Forelimb muscle (tissue), 1 donor: Measurements from ENCODE around the gene PGC. TPM values are rescaled to one million over a fixed set of nuclear protein-coding genes. Genes with fewer than 3 reads are reported as not detected.

Experiments used
- DNase-seq: peaks from one replicate; pipeline ENCODE4 v3.0.0-alpha.2; 2013; ENCODE audit warnings: low read depth
- polyA plus RNA-seq: library from polyadenylated mRNA; unstranded; fragments of 120-200 nt; gene quantifications from one replicate; pipeline ENCODE4 v1.2.1, GENCODE V29; 2013; ENCODE audit not compliant: insufficient read length

PGC gene
- polyA plus RNA-seq, 1 donor: not detected

DNA sequence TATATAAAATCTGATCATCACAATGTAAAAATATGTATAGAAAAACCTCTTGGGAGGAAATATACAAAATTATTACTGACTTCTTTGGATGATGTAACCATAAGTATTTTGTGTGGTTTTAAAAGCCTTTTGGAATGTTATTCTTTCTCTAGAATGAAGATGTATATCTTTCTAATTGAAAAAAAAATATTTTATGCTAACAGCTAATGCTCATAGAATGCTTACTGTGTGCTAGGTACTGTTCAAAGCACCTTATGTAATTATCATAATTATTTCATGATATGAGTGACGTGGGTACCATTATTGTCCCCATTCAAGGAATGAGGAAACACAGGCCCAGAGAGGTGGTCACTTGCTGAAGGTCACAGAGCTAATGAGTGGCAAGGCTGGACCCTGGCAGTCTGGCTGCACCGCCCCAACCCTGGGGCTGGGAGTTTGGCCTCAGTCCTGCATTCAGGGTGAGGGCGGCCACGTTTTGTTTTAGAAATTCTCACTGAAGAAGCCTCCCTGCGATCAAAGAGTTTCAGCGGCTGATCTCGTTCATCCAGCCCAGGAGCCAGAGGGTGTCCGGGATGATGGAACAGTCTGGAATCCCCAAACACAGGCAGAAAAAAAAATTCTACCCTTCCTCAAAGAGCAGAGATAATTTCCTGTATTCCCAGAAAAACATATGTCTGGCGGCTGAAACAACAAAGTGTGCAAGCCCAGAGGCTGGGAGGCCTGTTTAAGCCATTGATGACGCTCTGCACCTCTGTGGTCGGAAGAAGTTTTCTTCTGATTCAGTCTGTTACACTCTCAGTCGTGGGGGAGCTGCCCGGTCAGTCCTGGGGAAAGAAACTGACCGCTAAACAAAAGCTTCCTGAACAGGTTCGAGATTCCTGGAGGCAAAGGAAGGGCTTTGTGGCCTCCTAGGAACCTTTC lies 49.1 kb downstream of the PGC start:
- peak; percentile 68 for DNase-seq

DNA sequence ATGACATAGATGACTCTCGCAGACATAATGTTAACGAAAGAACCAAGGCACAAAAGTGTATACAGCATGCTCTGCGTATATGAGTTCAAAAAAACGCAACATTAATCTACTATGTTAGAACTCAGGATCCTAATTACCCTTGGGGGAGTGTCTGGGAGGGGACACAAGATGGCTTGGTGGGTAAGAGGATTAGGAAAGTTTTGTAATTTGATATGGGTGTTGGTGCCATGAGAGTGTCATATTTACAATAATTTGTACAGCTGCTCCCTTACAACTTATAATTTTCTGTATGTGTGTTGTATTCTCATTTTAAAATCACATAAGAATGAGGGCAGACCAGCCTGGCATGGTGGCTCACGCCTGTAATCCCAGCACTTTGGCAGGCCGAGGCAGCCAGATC lies 50.4 kb downstream of the PGC start:
- DNase-seq: no peak

DNA sequence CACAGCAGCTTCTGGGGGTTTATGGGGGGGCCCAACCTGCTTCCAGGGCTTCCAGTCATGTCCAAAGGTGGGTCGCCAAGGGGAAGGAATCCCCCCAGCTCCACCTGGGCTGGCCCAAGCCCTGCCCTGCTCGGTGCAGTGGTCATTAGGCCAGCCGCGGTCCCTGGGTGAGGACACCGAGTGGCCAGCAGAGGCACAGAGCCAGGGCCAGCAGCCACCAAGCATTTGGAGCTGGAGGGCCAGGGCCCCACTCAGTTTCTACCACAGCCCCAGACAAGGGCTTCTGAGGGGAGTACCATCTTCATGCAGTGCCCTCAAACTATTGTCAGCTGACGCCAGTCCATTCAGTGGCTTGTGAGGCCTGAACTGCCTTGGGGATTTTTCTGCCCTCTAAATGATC lies 51.4 kb downstream of the PGC start:
- DNase-seq: no peak

DNA sequence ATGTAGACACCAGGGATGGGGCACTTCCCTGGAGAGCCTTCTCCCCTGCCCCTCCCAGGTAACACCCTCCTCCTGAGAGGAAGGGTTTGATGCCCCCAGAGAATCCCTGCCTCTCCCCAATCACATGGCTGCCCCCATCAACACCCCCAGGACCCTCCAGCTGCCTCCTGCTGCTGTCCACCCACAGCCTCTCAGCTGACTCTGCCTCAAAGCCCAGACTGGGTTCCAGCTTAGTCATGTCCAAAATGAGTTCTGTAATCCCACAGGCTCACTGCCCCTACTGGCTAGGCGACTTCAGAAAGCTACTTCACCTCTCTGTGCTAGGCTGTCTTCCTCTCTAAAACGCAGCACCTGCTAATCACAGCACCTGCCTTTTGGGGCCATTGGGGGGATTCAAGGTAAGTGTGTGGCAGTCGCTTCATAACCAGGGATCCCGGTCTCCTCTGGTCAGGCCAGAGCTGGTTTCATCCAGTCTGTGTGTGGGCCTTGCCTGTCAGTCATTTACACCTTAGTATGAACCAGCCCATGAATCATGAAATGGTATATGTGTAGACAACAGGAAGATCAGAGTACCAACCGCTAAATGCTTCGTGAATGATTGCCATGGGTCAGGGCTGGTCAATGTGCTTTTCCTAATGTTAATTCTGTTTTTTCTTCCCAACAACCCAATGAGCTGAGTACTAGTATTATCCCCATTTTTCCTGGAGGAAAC lies 52.2 kb downstream of the PGC start:
- DNase-seq: no peak

DNA sequence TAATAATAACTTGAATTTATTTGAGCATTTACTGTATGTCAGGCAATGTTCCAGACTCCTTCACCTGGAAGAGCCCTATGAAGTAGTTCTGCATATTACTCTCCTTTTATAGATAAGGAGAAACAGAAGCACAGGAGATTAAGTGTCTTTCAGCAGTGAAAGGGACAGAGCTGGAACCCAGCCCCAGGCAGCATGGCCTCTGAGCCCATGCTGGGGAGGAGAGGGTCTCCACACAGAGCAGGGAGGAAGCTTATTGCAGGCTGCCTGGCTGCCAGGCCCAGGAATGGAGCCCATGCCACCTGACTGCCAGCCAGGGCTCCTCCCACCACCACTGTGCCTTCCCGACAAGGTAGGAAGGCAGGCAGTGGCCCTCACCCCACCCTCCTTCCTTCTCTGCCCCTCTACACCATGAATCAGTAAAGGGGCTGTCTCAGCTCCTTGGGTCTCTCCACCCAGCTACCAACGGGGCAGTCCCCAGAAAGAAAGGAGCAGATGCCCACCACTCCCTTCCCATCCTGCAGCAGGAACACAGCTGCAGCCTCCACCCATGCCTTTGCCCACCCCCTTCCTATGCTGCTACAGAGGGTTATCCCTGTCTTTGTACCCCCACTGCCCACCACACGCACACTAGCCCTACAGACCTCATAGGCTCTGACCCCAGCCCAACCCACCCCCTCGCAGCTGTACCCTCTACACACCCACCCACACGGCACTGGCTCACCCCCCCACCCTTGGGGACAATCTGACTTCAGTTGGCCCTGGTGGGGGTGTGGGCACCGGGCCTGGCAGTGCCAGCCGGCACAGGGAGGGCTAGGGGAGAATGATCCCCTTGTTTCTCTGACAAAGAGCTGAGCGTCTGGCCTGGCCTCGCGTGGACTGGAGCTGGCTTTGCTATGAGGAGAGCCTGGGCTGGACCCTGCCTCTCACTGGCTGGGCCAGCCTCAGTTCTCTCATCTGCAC lies 53.6 kb downstream of the PGC start:
- no peak for DNase-seq

DNA sequence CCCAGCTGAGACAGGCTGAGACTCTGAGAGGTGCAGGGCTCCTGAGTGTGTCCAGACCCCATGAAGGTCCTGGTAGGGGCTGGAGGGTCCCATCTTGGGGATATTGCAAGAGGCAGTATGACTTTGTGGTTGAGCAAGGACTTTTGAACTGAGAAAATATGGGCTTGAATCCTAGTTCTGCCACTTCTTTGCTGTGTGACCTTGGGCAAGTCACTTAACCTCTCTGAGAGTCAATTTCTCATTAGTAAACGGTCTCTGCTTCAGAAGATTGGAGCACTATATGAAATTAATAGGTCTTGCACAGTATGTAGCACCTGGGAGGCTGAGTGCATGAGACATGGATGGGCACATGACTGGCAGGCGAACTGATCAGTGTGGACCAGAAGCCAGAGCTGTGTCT lies 54.5 kb downstream of the PGC start:
- DNase-seq: no peak

DNA sequence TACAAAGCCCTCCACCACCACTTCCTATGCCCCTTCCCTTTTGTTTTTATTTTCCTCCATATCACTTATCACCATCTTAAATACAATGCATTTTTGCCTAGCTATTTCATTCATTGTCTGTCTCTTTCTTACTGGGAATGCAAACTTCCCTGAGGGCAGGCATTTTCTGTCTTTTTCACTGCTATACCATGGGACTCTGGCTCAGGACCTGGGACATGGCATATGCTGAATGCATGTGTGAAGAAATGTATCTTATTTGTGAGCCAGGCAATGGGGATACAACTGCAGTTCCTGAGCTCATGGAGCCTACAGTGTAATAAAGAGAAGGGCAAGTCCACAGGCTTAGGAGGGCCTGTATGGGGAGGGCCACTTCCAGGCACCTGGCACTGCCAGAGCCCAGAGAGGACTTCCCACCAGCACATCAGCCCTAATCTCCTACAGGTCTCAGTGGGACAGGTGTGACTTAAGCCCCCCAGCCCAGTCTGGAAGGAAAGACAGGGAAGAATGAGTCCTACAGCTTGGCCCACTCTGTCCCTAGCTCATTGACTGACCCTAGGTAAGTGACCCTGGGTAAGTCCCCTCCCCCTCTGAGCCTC lies 55.0 kb downstream of the PGC start:
- no peak for DNase-seq

DNA sequence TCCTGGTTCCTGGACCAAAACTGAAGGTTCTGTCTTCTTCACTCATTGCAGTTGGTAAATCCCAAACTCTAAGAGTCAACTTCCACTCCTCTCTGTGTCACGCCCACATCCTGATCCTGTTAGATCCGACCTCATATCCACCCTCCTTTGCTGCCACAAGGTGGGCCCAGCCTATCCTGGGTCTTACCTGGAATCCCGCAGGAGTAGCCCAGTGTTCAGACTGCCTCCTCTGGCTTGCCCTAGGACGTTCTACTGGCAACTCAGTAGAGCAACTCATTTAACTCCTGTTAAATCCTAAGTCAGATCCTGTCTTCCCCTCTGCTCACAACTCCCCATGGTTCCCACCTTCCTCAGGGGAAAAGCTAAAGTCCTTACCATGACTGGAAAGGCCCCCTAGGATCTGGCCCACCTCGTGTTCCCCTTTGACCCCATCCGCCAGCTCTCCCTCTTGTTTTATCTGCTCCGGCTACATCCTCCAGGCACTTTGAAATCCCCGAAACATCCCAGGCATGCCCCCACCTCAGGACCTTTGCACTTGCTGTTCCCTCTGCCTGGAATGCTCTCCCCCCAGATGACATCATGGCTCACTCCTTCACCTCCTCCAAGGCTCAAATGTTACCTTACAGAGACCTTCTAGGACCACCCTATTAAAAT lies 55.6 kb downstream of the PGC start:
- no peak for DNase-seq

DNA sequence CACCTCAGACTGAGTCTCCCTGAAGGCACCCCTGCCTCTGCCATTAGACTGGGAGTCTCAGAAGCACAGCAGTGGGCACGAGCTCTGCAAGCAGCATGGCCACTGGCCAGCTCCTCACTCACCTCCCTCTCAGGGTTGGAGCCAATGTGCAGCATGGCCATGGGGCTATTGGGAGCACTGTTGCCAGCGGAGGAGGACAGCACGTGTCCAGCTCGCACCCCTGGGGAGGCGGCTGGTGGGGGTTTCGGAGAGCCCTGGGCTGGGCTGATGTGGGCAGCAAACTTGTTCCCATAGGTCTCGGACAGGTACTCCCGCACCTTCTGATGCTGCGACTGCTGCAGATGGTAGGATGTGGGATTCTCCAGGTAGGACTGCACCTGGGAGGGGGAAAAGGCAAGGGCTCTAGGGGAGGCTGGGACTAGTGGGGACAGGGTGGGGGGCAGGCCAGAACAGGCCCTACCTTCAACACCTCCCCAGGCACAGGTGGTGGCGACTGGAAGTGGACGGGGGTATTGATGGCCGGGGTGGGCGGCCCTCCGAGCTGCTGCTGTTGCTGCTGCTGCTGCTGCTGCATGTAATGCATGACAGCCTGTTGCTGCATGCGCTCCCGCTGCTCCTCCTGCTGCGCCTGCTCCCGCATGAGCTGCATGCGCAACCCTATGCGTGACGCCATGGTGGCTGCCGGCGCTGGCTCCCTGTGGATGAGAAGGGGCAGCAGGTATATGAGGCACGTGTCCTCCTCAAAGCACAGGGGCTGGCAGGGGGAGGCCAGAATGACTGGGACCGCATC lies 56.5 kb downstream of the PGC start:
- DNase-seq: no peak

DNA sequence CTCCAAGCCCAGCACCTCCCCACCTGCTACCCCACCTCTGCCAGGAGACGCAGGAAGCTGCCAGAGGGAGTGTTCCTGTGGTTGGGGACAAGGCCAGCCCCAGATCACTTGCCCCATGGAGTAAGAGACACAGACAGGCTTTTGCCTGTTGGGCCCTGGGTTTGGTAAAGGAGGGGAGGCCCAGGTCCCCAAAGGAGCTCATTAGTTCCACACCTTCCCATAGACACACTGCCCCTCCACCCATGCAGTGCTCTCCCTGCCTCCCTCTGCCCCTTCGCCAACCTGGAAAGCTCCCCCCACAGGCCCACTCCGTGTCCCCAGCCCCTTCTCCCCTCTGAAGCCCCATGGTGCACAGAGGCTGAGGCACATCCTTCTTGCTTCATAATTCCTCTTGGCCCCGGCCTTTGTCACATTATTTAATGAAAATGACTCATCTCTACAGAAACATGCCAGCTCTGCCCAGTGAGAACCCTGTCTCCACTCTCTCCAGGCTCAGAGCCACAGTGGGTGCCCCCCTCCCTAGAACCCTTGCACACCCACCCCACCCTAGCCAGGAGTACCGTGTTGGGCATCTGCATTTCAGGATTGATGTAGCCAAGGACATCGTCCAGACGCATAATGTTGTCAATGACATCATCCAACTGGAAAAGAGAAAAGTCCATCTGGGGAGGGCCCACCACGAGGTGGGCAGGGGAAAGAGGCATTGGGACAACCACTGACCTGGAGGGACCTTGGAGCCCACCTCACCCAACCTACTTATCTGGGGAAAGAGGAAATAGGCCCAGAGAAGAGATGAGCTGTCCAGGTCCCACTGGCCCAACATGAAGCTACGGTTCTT lies 57.8 kb downstream of the PGC start:
- DNase-seq: no peak

DNA sequence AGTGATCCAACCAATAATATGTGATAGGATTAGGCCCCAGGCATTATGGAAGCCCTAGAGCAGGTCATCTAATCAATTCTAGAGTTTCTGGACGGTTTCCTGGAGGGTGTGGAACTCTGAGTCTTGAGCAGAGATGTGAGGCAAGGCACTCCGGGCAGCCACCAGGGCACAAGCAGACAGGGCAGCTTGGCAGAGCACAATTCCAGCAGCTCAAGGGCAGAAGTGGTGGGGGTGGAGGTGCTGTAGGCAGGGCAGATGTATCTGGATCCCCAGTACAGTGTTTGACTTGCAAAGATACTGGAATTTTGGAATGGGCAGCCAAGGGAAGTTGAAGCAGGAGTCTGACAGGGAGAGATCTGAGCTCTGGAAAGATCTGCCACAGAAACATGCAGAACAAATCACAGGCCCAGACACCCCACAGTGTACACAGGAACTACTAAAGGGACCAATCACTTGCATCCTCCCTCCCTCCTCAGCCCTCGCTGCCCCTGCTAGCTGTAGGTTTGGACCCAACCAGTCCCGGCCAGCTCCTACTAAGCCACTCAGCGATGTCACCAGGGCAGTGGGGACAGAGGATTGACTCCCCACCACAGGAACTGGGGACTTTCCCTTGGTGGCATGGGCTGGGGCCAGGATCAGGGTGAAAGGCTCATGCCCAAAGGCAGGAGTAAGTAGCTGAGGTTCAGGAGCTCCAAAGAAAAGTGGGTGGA lies 58.8 kb downstream of the PGC start:
- no peak for DNase-seq

DNA sequence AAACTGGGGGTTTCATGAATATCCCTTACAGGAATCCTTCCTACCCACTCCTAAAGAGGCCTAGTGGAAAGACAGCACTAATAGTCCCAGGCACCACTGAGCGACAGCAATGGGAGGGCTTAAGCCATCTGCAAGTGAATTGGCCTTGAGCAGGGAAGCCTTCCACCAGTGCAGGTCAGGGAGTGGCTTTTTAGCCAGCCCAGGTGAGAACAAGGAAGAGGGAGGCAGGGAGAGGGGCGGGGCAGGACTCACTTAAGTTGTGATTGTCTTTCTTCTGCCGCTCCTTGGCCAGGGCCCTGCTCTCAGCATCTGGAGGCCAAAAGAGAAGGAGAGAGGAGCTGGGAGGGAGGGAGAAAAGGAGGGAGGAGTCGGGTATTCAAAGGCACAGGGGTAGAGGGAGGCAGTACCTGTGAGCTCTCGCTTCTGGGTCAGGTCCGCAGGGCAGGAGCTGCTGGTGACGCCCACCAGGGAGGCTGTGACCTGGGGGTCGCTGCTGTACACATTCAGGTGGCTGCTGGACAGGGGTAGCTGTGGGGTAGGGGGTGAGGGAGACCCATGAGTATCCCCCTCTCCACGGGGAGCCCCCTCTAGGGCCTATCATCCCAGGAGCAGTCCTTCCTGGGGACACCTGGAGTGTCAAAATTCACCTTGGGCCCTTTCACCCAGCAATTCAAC lies 59.6 kb downstream of the PGC start:
- no peak for DNase-seq

Other genes with a start within 250 kb of the PGC start
- 15.1 TPM for gene FOXP4, start 201.0 kb downstream of the PGC start, polyA plus RNA-seq
- 41.3 TPM for gene MDFI, start 108.9 kb downstream of the PGC start, polyA plus RNA-seq
- gene TFEB, start 11.8 kb downstream of the PGC start, polyA plus RNA-seq: 5.8 TPM
- gene FRS3, start 32.5 kb upstream of the PGC start, polyA plus RNA-seq: 6.3 TPM
- gene PRICKLE4, start 33.4 kb upstream of the PGC start, polyA plus RNA-seq: 3.0 TPM
- 147 TPM for gene TOMM6, start 40.3 kb upstream of the PGC start, polyA plus RNA-seq
- gene USP49, start 148.0 kb upstream of the PGC start, polyA plus RNA-seq: 5.6 TPM
- gene MED20, start 173.7 kb upstream of the PGC start, polyA plus RNA-seq: 18.7 TPM
- gene BYSL, start 174.1 kb upstream of the PGC start, polyA plus RNA-seq: 33.3 TPM
- gene CCND3, start 194.4 kb upstream of the PGC start, polyA plus RNA-seq: 86.6 TPM